ENCODE data around the gene PSMC5. TPM values are rescaled to one million over a fixed set of nuclear protein-coding genes. Genes with fewer than 3 reads are reported as not detected.
"Not testable (repeated sequence)": the region's sequence is repeated elsewhere in the genome, so short reads cannot be mapped to it uniquely, and the experiment has no call there.

PSMC5 gene
- total RNA-seq, 1 donor from 2014 or later = 92.3 TPM

- no peak overlapping the region for H3K27ac Mint-ChIP-seq (ENCODE audit: unreplicated experiment)
- H3K9me3 Mint-ChIP-seq (ENCODE audit: low read depth) = no peaks in the 10 kb centered on the region
- H3K36me3 Mint-ChIP-seq (ENCODE audit: low read depth) = no peaks in the 10 kb centered on the region
- no peak for DNase-seq (ENCODE audit: low spot score)
- peaks cover 33% of the 10 kb centered on the region for H3K27me3 Mint-ChIP-seq (ENCODE audit: low read depth)
- H3K4me3 Mint-ChIP-seq (ENCODE audit: unreplicated experiment) = no peak overlapping the region
- H3K4me1 Mint-ChIP-seq (ENCODE audit: low read depth) = no peaks in the 10 kb centered on the region
- TF ChIP-seq, protein P1, sequence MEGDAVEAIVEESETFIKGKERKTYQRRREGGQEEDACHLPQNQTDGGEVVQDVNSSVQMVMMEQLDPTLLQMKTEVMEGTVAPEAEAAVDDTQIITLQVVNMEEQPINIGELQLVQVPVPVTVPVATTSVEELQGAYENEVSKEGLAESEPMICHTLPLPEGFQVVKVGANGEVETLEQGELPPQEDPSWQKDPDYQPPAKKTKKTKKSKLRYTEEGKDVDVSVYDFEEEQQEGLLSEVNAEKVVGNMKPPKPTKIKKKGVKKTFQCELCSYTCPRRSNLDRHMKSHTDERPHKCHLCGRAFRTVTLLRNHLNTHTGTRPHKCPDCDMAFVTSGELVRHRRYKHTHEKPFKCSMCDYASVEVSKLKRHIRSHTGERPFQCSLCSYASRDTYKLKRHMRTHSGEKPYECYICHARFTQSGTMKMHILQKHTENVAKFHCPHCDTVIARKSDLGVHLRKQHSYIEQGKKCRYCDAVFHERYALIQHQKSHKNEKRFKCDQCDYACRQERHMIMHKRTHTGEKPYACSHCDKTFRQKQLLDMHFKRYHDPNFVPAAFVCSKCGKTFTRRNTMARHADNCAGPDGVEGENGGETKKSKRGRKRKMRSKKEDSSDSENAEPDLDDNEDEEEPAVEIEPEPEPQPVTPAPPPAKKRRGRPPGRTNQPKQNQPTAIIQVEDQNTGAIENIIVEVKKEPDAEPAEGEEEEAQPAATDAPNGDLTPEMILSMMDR (IDR thresholded peaks at IDR 0.05) = no peak
These were observed 32.0 kb downstream of the PSMC5 start for GRCh38 chr17:63859257-63859656.

GRCh38 chr17:63866625-63867024, 39.4 kb downstream of the PSMC5 start:
- H3K27ac Mint-ChIP-seq (ENCODE audit: unreplicated experiment); H3K9me3 Mint-ChIP-seq (ENCODE audit: low read depth); DNase-seq (ENCODE audit: low spot score); H3K27me3 Mint-ChIP-seq (ENCODE audit: low read depth); H3K36me3 Mint-ChIP-seq (ENCODE audit: low read depth); H3K4me3 Mint-ChIP-seq (ENCODE audit: unreplicated experiment): not testable (repeated sequence)
- H3K4me1 Mint-ChIP-seq (ENCODE audit: low read depth) = peaks cover 11% of the 10 kb centered on the region

GRCh38 chr17:63869491-63870291, 42.5 kb downstream of the PSMC5 start:
- H3K27me3 Mint-ChIP-seq (ENCODE audit: low read depth); DNase-seq (ENCODE audit: low spot score); H3K36me3 Mint-ChIP-seq (ENCODE audit: low read depth); H3K9me3 Mint-ChIP-seq (ENCODE audit: low read depth); H3K4me3 Mint-ChIP-seq (ENCODE audit: unreplicated experiment): not testable (repeated sequence)
- H3K27ac Mint-ChIP-seq (ENCODE audit: unreplicated experiment) = peak overlapping the region; percentile 49
- TF ChIP-seq, protein P1 (IDR thresholded peaks at IDR 0.05) = peak; percentile 52
- peaks cover 11% of the 10 kb centered on the region for H3K4me1 Mint-ChIP-seq (ENCODE audit: low read depth)

- H3K36me3 Mint-ChIP-seq (ENCODE audit: low read depth); H3K27me3 Mint-ChIP-seq (ENCODE audit: low read depth); DNase-seq (ENCODE audit: low spot score); H3K9me3 Mint-ChIP-seq (ENCODE audit: low read depth); H3K4me3 Mint-ChIP-seq (ENCODE audit: unreplicated experiment): not testable (repeated sequence)
- Mint-ChIP-seq H3K4me1 (ENCODE audit: low read depth) (peaks cover 11% of the 10 kb centered on the region), H3K27ac (ENCODE audit: unreplicated experiment) (peak overlapping the region; percentile 49)
These were observed 43.0 kb downstream of the PSMC5 start for GRCh38 chr17:63870292-63870665.

DNA sequence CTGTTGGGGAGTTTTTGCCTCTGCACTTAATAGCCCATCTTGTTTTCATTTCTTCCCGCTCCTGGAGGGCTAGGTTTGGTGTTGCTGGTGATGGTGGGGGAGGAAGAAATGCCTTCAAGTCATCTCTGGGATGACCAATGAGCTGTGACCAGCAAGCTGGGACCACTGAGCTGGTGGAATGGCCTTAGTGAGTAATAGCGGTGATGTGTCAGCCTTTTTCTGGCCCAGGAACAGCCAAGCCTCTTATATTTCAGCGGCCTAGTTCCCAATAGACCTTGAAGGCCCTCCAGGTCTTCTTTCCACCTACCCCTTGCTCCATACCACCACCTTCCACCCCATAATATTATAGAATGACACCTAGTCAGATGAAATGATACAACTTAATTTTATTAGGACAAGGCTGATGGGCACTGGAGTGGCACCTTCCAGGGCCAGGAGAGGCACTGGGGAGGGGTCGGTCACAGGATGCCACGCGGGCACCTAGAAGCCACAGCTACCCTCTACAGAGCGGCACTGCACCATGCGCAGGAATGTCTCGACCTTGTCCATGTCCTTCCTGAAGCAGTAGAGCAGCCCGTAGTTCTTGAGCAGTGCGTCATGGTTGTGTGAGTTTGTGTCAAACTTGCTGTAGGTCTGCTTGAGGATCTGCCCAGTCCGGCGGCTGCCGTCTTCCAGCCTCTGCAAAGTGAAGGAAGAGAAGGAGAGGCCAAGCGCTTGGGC, 44.6 kb downstream of the PSMC5 start:
- H3K9me3 Mint-ChIP-seq (ENCODE audit: low read depth); H3K27me3 Mint-ChIP-seq (ENCODE audit: low read depth); H3K4me3 Mint-ChIP-seq (ENCODE audit: unreplicated experiment); H3K36me3 Mint-ChIP-seq (ENCODE audit: low read depth); H3K27ac Mint-ChIP-seq (ENCODE audit: unreplicated experiment); DNase-seq (ENCODE audit: low spot score): not testable (repeated sequence)
- peaks cover 11% of the 10 kb centered on the region for H3K4me1 Mint-ChIP-seq (ENCODE audit: low read depth)

DNA sequence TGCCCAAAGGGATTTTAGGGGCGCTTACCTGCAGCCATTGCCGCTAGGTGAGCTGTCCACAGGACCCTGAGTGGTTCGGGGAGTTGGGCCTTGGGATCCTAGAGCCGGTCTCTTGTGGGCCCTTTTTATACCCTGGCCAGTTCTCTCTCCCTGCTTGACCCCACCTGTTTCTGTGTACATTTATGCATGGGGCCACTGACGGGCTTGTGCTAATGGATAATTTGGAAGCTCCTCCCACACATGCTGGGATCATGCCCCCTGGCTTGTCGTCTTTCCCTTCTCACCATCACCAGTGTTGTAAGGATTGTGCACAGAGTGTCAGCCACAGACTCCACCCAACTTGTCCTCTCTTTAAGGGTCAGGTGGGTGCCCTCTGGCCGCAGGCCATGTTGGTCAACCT, 46.3 kb downstream of the PSMC5 start, which contains the start of gene CSH2:
TSS of gene CSH2 (minus strand) at position 101 of the 400 bp plus-strand sequence. CDS start at position 38, 63 bp downstream.
- H3K9me3 Mint-ChIP-seq (ENCODE audit: low read depth); H3K36me3 Mint-ChIP-seq (ENCODE audit: low read depth); H3K27ac Mint-ChIP-seq (ENCODE audit: unreplicated experiment); H3K4me3 Mint-ChIP-seq (ENCODE audit: unreplicated experiment); DNase-seq (ENCODE audit: low spot score): not testable (repeated sequence)
- Mint-ChIP-seq H3K27me3 (ENCODE audit: low read depth) (peaks cover 14% of the 10 kb centered on the region), H3K4me1 (ENCODE audit: low read depth) (peaks cover 11% of the 10 kb centered on the region)

DNA sequence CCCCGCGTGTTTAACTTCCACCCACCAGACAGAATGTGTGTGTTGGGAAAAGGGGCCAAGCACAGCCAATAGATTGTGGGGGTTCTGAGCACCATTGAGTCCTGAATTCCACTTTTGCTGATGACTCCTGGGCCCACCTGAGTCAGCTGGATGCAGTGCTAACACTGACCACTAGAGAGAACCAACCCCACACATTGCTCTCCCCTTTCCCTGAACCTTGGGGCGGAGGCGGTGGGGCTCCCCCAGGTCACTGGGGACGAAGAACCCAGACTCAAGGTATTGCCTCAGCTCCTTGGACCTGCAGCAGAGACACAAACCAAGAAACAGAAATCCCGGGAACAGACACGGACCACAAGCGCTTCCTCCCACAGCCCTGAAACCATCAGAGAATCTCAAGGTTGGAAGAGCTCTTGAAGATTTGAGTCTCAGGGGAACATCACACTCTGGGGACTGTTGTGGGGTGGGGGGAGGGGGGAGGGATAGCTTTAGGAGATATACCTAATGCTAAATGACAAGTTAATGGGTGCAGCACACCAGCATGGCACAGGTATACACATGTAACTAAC, 46.9 kb downstream of the PSMC5 start:
- Mint-ChIP-seq H3K4me1 (ENCODE audit: low read depth) (peaks cover 11% of the 10 kb centered on the region), H3K27me3 (ENCODE audit: low read depth) (peaks cover 17% of the 10 kb centered on the region)
- H3K4me3 Mint-ChIP-seq (ENCODE audit: unreplicated experiment); DNase-seq (ENCODE audit: low spot score); H3K9me3 Mint-ChIP-seq (ENCODE audit: low read depth); H3K36me3 Mint-ChIP-seq (ENCODE audit: low read depth); H3K27ac Mint-ChIP-seq (ENCODE audit: unreplicated experiment): not testable (repeated sequence)

DNA sequence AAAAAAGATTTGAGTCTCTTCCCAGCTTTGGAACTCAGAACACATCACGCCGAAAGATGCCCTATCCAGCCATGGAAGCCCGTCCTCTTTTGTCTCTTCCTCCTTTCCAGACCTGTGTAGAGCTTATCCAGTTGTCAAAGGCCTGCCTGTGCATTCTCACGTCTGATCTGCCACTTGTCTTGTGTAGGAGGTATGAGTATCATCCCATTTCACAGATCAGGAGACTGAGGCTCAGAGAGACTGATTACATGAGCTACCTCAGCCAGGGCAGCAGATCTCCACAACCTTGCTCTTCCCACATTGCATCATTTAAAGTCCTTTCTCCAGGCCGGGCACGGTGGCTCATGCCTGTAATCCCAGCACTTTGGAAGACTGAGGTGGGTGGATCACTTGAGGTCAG, 47.5 kb downstream of the PSMC5 start:
- not testable (repeated sequence) for H3K27ac Mint-ChIP-seq (ENCODE audit: unreplicated experiment); H3K36me3 Mint-ChIP-seq (ENCODE audit: low read depth); H3K9me3 Mint-ChIP-seq (ENCODE audit: low read depth); H3K4me3 Mint-ChIP-seq (ENCODE audit: unreplicated experiment); H3K4me1 Mint-ChIP-seq (ENCODE audit: low read depth); DNase-seq (ENCODE audit: low spot score)
- peaks cover 17% of the 10 kb centered on the region for H3K27me3 Mint-ChIP-seq (ENCODE audit: low read depth)

GRCh38 chr17:63878413-63878812, 51.2 kb downstream of the PSMC5 start:
- not testable (repeated sequence) for H3K27ac Mint-ChIP-seq (ENCODE audit: unreplicated experiment); DNase-seq (ENCODE audit: low spot score); H3K4me3 Mint-ChIP-seq (ENCODE audit: unreplicated experiment); H3K4me1 Mint-ChIP-seq (ENCODE audit: low read depth); H3K36me3 Mint-ChIP-seq (ENCODE audit: low read depth); H3K9me3 Mint-ChIP-seq (ENCODE audit: low read depth)
- peaks cover 22% of the 10 kb centered on the region for H3K27me3 Mint-ChIP-seq (ENCODE audit: low read depth)

All from chondrocyte (in vitro differentiated cells).